Muscle layer of colon (tissue), 2 donors: ENCODE measurements around the gene DOCK3.

Experiments used
- H3K27ac ChIP-seq: one replicate; pipeline ENCODE4 v1.7.0; 2013; ENCODE audit warnings: low read depth, mild to moderate bottlenecking, low read length, moderate library complexity
- H3K27me3 ChIP-seq, 2 donors: one replicate each; pipeline ENCODE4 v1.7.0; 2013; ENCODE audit warnings: low read length in 2 of 2, mild to moderate bottlenecking in 2 of 2; ENCODE audit not compliant: insufficient read depth in 2 of 2, control insufficient read depth in 1 of 2
- H3K36me3 ChIP-seq: one replicate; pipeline ENCODE4 v1.7.0; 2013; ENCODE audit warnings: mild to moderate bottlenecking, low read length; ENCODE audit not compliant: insufficient read depth
- H3K4me1 ChIP-seq: one replicate; pipeline ENCODE4 v1.7.0; 2013; ENCODE audit warnings: mild to moderate bottlenecking, low read length; ENCODE audit not compliant: insufficient read depth
- H3K4me3 ChIP-seq, 2 donors: one replicate each; pipeline ENCODE4 v1.7.0; 2013; ENCODE audit warnings: low read length in 2 of 2, low read depth in 1 of 2, mild to moderate bottlenecking in 1 of 2, moderate library complexity in 1 of 2
- H3K9ac ChIP-seq: one replicate; pipeline ENCODE4 v1.7.0; 2013; ENCODE audit warnings: low read length
- H3K9me3 ChIP-seq: one replicate; pipeline ENCODE4 v1.7.0; 2013; ENCODE audit warnings: mild to moderate bottlenecking, low read length
- donor health status: abdominal sarcoma.
- donor health status: Adenocarcinoma of cecum.

Gene DOCK3

DNA sequence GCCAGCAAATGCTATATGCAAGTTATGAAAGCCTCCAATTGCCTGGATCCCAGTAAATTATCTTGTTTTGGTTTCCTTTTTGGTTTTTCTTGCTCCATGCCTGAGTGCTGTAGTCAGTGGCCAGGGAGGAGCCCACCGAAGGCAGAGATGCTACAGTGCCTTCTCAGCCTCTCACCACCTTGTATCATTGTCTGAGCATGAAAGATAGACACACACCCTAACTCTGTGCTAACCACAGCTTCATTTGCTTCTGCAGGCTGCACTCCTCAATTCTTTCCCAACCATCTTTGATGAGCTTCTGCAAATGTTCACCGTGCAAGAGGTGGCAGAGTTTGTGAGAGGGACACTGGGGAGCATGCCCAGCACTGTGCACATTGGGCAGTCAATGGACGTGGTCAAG lies 595.8 kb downstream of the DOCK3 start:
- no peaks in the 10 kb centered on the region for H3K36me3 ChIP-seq

DNA sequence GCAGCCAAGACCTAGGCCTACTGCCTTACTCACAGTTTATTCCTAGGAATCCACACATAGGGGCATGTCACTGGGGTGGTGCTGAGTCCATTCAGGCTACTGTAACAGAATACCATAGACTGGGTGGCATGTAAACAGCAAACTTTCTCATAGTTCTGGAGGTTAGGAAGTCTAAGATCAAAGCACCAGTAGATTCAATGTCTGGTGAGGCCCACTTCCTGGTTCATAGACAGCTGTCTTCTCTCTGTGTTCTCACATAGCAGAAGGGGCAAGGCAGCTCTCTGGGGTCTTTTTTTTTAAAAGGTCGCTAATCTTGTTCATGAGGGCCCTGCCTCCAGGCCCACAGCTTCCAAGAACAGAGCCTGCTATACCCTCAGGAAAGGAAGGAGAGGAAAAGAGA lies 596.4 kb downstream of the DOCK3 start:
- Histone ChIP-seq H3K4me1 (no peaks in the 10 kb centered on the region), H3K27ac (no peak overlapping the region), H3K36me3 (no peaks in the 10 kb centered on the region), H3K27me3 (no peaks in the 10 kb centered on the region), H3K9me3 (no peaks in the 10 kb centered on the region), H3K4me3 (no peak overlapping the region), H3K9ac (no peak overlapping the region)

More for the DNA sequence above, 595.8 kb downstream of the DOCK3 start:
- H3K4me1 ChIP-seq = no peaks in the 10 kb centered on the region
- no peaks in the 10 kb centered on the region for H3K27me3 ChIP-seq
- H3K9me3 ChIP-seq = no peaks in the 10 kb centered on the region
- H3K27ac ChIP-seq = no peak overlapping the region
- H3K9ac ChIP-seq = no peak overlapping the region
- no peak overlapping the region for H3K4me3 ChIP-seq

DNA sequence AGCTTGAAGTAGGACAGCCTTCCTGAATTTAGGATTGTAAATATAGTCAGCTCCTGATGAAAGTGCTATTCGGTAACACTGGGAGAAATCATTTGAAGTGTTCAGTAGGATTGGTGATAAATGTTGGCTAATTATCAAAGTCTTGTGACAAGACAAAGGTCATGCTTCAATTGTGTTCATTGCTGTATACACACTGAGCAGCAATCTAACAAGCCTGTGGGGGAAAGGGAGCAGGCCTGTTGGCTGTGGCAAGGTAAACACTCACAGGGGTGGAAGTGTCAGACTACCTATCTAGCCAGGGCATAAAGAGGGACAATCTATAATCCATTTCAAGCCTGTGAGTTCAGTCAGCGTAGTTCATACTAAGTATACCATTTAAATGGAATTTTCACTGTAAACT lies 599.3 kb downstream of the DOCK3 start:
- Histone ChIP-seq H3K9ac (no peak overlapping the region), H3K4me3 (no peak overlapping the region)

DNA sequence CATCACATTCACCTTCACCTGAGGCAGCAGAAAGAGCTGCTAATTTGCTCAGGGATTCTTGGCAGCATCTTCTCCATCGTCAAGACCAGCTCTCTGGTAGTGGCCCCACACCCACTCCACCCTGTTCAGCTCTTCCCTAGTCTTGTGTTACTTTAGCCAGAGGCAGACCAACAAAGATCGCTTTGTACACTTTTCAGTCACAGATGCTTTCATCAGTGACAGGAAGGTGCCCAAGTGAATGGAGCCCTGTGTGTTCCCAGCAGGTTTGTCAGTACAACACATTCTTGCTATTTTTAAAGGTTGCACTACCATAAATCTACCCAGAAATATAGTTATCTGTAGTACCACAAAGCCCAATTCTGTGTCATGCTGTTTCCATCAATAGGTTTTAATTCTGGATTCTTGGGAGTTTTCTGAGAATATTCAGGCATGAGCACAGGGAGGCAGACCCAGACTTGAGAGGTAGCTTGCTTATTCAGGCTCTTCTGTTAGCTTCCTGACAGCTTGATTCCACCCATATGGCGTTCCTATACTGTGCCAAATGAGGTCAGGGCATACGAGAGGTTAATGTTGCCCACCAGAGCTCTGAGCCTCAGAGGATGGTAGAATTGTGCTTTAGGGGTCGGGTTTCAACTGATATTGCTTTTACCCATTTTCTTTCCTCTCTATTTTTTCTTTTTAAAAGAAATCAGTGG lies 600.5 kb downstream of the DOCK3 start:
- no peaks in the 10 kb centered on the region for H3K27me3 ChIP-seq
- no peak overlapping the region for H3K9ac ChIP-seq
- H3K36me3 ChIP-seq = no peaks in the 10 kb centered on the region
- H3K27ac ChIP-seq = no peak overlapping the region
- no peaks in the 10 kb centered on the region for H3K9me3 ChIP-seq
- H3K4me1 ChIP-seq = no peaks in the 10 kb centered on the region
- H3K4me3 ChIP-seq = no peak overlapping the region

More for the DNA sequence above, 599.3 kb downstream of the DOCK3 start:
- Histone ChIP-seq H3K4me1 (no peaks in the 10 kb centered on the region), H3K27ac (no peak overlapping the region), H3K9me3 (no peaks in the 10 kb centered on the region), H3K36me3 (no peaks in the 10 kb centered on the region), H3K27me3 (no peaks in the 10 kb centered on the region)

DNA sequence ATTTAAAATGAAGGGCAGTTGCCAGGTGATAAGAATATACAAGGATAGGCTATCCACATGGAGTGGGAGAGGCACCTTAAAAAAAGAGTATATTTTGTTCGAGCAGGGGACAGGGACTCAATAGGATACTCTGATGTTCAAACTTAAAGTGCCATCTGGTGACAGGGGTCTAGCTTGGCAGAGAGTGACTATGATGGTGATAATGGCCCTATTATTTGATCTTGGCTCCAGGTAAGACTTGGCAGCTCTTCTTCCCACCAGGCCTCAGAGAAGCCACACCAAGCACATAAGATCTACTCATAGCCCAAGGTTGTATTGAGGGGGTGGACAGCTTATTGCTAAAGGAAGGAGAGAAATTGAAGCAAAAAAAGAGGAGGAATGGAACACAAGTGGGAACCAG lies 601.3 kb downstream of the DOCK3 start:
- Histone ChIP-seq H3K4me1 (no peaks in the 10 kb centered on the region), H3K27me3 (no peaks in the 10 kb centered on the region), H3K36me3 (no peaks in the 10 kb centered on the region), H3K9ac (no peak overlapping the region), H3K4me3 (no peak overlapping the region), H3K27ac (no peak overlapping the region), H3K9me3 (no peaks in the 10 kb centered on the region)

DNA sequence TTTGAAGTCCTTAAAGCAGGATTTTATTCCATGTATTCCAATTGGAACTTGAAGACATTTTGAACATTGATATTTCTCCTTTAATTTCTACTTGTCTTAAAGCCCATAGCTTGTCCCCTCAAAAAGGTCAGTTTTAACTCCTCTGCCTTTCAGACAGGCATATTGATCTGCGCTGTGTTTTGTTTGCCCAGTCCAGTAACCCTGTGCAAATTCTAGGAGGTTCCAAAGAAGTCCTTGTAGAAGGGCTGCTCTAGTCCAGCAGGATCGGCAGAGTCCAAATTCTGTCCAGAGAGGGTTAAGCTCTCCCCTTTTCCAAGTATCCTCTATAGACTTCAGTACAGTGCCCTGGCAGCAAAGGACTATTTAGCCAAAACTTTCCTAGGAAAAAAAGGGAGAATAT lies 604.7 kb downstream of the DOCK3 start:
- no peak overlapping the region for H3K27ac ChIP-seq
- no peaks in the 10 kb centered on the region for H3K4me1 ChIP-seq
- H3K27me3 ChIP-seq = no peaks in the 10 kb centered on the region
- no peak overlapping the region for H3K9ac ChIP-seq
- H3K4me3 ChIP-seq = no peak overlapping the region
- H3K36me3 ChIP-seq = no peaks in the 10 kb centered on the region
- H3K9me3 ChIP-seq = no peaks in the 10 kb centered on the region

DNA sequence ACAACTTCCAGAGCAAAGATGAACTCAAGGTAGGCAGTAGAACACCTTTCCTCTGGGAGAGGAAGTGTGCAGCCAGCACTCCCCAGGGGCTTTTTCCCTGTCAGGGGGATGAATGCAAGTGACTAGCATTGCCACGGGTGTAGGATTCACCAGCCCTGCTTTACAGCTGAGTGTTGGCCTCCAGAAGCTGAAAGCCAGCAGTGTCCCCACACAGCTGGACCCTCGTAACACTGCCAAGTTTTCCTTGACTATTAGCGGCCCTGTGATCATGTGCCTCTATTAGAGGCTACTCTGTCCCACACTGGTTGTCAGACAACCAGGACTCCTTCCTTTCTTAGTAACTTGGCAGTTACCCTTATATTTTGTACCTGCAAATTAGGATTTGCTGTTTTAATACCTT lies 605.4 kb downstream of the DOCK3 start:
- Histone ChIP-seq H3K27me3 (no peaks in the 10 kb centered on the region), H3K4me1 (no peaks in the 10 kb centered on the region), H3K4me3 (no peak overlapping the region), H3K36me3 (no peaks in the 10 kb centered on the region), H3K27ac (no peak overlapping the region), H3K9ac (no peak overlapping the region), H3K9me3 (no peaks in the 10 kb centered on the region)

DNA sequence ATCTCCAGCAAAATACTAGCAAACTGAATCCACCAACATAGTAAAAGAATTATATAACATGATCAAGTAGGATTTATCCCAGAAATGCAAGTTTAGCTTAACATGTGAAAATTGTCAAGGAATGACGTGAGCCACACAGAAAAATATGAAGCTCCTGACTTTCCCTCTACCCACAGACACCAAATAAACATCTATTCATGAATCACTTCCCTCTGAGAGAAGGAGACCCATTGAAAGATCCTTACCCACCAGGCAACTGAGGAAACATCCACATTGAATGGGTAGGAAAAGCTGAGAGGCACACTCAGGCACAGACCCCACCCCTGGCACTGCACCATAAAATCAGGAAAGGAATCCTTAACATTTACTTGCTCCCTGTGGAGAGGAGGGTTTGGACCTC lies 608.2 kb downstream of the DOCK3 start:
- H3K9ac ChIP-seq = no peak overlapping the region
- no peaks in the 10 kb centered on the region for H3K27me3 ChIP-seq
- H3K36me3 ChIP-seq = no peaks in the 10 kb centered on the region
- no peaks in the 10 kb centered on the region for H3K9me3 ChIP-seq
- no peak overlapping the region for H3K27ac ChIP-seq
- no peaks in the 10 kb centered on the region for H3K4me1 ChIP-seq
- no peak overlapping the region for H3K4me3 ChIP-seq

DNA sequence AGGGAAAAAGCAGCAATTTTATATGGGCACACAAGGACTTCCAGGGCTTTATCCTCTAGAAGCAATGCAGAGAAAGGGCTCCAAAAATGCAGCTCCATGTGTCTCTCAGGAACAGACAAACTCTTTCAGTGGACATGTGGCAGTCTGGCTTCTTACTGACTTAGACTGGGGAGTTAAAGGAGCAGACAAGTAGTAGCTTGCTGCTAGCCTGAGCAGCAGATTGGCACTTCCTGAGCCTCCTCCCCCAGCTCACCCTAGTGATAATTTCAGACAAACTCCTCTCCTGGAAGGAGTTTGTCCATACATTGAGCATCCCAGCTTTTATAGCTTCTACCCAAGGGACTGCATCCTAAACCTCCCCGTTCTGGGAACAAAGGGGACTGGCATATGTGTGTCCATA lies 608.7 kb downstream of the DOCK3 start:
- Histone ChIP-seq H3K9me3 (no peaks in the 10 kb centered on the region), H3K4me3 (no peak overlapping the region)

DNA sequence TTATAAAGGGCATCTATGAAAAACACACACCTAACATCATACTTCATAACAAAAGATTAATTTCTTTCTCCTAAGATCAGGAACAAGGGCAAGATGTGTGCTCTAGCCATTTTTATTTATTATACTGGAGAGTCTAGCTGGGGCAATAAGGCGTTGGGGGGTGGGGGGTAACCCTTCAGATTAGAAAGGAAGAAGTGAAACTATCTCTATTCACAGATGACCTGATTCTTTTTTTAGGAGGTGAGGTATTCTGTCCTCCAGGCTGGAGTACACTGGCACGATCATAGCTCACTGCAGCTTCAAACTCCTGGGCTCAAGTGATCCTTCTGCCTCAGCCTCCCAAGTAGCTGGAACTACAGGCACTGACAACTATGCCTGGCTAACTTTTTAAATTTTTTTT lies 620.9 kb downstream of the DOCK3 start:
- H3K27me3 ChIP-seq = no peaks in the 10 kb centered on the region
- H3K36me3 ChIP-seq = no peaks in the 10 kb centered on the region
- no peaks in the 10 kb centered on the region for H3K9me3 ChIP-seq
- H3K4me1 ChIP-seq = no peaks in the 10 kb centered on the region
- H3K9ac ChIP-seq = no peak overlapping the region
- H3K27ac ChIP-seq = no peak overlapping the region
- no peak overlapping the region for H3K4me3 ChIP-seq

More for the DNA sequence above, 608.7 kb downstream of the DOCK3 start:
- Histone ChIP-seq H3K27me3 (no peaks in the 10 kb centered on the region), H3K4me1 (no peaks in the 10 kb centered on the region), H3K9ac (no peak overlapping the region), H3K36me3 (no peaks in the 10 kb centered on the region), H3K27ac (no peak overlapping the region)

DNA sequence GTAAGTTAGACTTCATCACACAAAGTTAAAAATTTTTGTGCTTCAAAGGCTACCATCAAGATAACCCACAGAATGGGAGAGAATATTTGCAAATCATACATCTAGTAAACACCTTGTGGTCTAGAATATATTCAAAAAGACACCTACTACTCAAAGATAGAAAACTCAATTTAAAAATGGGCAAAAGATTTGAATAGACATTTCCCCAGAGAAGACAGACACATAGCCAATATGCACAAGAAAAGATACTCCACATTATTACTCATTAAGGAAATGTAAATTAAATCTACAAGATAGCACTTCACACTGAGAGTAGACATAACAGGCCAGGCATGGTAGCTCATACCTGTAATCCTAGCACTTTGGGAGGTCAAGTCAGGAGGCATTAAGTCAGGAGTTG lies 622.6 kb downstream of the DOCK3 start:
- Histone ChIP-seq H3K9me3 (no peaks in the 10 kb centered on the region), H3K27ac (no peak overlapping the region), H3K27me3 (no peaks in the 10 kb centered on the region), H3K36me3 (no peaks in the 10 kb centered on the region), H3K9ac (no peak overlapping the region), H3K4me3 (no peak overlapping the region), H3K4me1 (no peaks in the 10 kb centered on the region)

DNA sequence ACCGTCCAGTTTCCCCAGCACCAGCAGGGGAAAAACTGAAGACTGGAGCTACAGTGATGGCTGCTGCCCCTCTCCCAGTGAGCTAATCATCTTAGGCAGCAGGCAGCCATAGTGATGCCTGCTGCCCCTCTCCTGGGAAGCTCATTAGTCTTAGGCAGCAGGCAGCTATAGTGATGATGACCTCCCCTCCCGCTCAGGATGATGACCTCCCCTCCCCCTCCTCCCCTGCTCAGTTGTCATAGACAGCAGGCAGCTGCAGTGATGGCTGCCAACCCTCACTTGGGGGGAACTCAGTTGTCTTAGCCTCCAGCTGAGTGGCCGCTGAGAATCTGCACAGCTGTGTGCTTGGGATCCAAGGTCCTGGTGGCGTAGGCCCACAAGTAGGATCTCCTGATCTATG lies 629.5 kb downstream of the DOCK3 start:
- Histone ChIP-seq H3K4me1 (no peaks in the 10 kb centered on the region), H3K27ac (no peak overlapping the region), H3K9me3 (no peaks in the 10 kb centered on the region), H3K27me3 (no peaks in the 10 kb centered on the region), H3K9ac (no peak overlapping the region), H3K4me3 (no peak overlapping the region), H3K36me3 (no peaks in the 10 kb centered on the region)
